ENCODE results near the gene ARL16. TPM values are rescaled to one million over a fixed set of nuclear protein-coding genes. Genes with fewer than 3 reads are reported as not detected.

The ARL16 gene
- total RNA-seq, 4 donors from 2014 or later: 4.4 to 36.9 (median 27.0) TPM

GRCh38 chr17:81651692-81652091 lies 31.9 kb downstream of the ARL16 start:
- H3K36me3 ChIP-seq: no peaks in the 10 kb centered on the region
- no peaks in the 10 kb centered on the region for H3K4me1 ChIP-seq
- no peak overlapping the region for H3K27ac ChIP-seq
- peaks cover 13 to 23% of the 10 kb centered on the region in 2 donors for H3K27me3 ChIP-seq
- H3K9me3 ChIP-seq: peaks cover 0 to 8% of the 10 kb centered on the region in 2 donors
- intact Hi-C loops (cut with DNase I; ENCODE audit: low total_unique reads): no loop called here
- no peak for DNase-seq
- TF ChIP-seq CTCF (IDR thresholded peaks at IDR 0.05): no peak
- TF ChIP-seq POLR2A (IDR thresholded peaks at IDR 0.05): no peak
- H3K4me3 ChIP-seq: no peak overlapping the region

DNA sequence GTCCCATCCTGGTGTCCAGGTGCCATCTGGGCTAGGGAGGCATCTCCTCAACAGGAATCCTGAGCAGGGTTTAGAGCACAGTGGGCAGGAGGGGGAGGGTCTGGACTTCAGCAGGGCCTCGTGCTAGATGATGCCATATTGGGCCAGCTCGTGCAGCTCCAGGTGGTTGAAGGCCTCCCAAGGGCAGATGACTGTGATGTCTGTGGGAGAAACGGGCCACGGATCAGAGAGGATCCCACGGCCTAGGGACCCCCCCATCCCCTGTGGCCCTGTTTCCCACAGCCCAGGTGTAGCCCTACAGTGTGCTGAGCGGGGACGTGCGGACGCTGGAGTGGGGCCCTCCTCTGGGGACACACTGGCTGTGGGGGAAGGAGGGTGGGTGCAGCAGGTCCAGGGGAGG lies 32.6 kb downstream of the ARL16 start:
- Histone ChIP-seq H3K27ac (no peak overlapping the region), H3K4me3 (no peak overlapping the region), H3K27me3 (peaks cover 13 to 23% of the 10 kb centered on the region in 2 donors), H3K4me1 (no peaks in the 10 kb centered on the region), H3K9me3 (peaks cover 0 to 8% of the 10 kb centered on the region in 2 donors), H3K36me3 (no peaks in the 10 kb centered on the region)
- DNase-seq: no peak
- intact Hi-C loops (cut with DNase I; ENCODE audit: low total_unique reads): no loop called here
- TF ChIP-seq POLR2A (IDR thresholded peaks at IDR 0.05) (no peak), CTCF (IDR thresholded peaks at IDR 0.05) (no peak)

- Histone ChIP-seq H3K4me1 (no peaks in the 10 kb centered on the region), H3K27me3 (peaks cover 13 to 23% of the 10 kb centered on the region in 2 donors), H3K27ac (no peak overlapping the region), H3K4me3 (no peak overlapping the region), H3K9me3 (peaks cover 0 to 8% of the 10 kb centered on the region in 2 donors), H3K36me3 (no peaks in the 10 kb centered on the region)
- no peak for DNase-seq
- intact Hi-C loops (cut with DNase I; ENCODE audit: low total_unique reads): no loop called here
- TF ChIP-seq POLR2A (IDR thresholded peaks at IDR 0.05): no peak
- TF ChIP-seq CTCF (IDR thresholded peaks at IDR 0.05): no peak
Observed at GRCh38 chr17:81648707-81649085, 34.9 kb downstream of the ARL16 start.

GRCh38 chr17:81648013-81648706 lies 35.4 kb downstream of the ARL16 start:
- no peak for DNase-seq
- no peak overlapping the region for H3K27ac ChIP-seq
- no peaks in the 10 kb centered on the region for H3K4me1 ChIP-seq
- intact Hi-C loops (cut with DNase I; ENCODE audit: low total_unique reads): no loop called here
- peaks cover 0 to 8% of the 10 kb centered on the region in 2 donors for H3K9me3 ChIP-seq
- peaks cover 13 to 23% of the 10 kb centered on the region in 2 donors for H3K27me3 ChIP-seq
- H3K4me3 ChIP-seq: no peak overlapping the region
- no peak for TF ChIP-seq POLR2A (IDR thresholded peaks at IDR 0.05)
- no peak for TF ChIP-seq CTCF (IDR thresholded peaks at IDR 0.05)
- no peaks in the 10 kb centered on the region for H3K36me3 ChIP-seq

DNA sequence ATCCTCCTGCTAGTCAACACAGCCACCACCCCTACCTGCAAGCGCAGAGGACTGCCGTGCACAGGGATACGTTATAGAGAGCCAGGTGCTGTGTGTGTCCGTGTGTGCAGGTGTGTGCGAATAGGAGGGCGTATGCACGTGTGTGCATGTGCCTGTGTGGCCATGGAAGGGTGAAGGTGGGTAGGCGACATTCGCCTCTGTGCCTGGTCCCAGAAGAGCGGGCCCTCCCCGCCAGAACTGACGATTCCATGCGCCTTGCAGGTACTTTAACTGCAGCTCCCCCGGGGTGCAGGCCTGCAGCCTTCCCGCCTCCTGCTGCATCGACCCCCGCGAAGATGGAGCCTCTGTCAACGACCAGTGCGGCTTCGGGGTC lies 36.0 kb downstream of the ARL16 start:
- H3K27me3 ChIP-seq: peaks cover 13 to 23% of the 10 kb centered on the region in 2 donors
- H3K4me3 ChIP-seq: no peak overlapping the region
- no peak for DNase-seq
- TF ChIP-seq CTCF (IDR thresholded peaks at IDR 0.05): no peak
- no peak for TF ChIP-seq POLR2A (IDR thresholded peaks at IDR 0.05)
- peaks cover 0 to 8% of the 10 kb centered on the region in 2 donors for H3K9me3 ChIP-seq
- no peaks in the 10 kb centered on the region for H3K4me1 ChIP-seq
- intact Hi-C loops (cut with DNase I; ENCODE audit: low total_unique reads): no loop called here
- no peak overlapping the region for H3K27ac ChIP-seq
- H3K36me3 ChIP-seq: no peaks in the 10 kb centered on the region

All from uterus (tissue), 4 donors.